Ovary (tissue), 9 donors: Measurements from ENCODE around the gene BDH1. TPM values are rescaled to one million over a fixed set of nuclear protein-coding genes. Genes with fewer than 3 reads are reported as not detected.

Experiments used
- DNase-seq, 5 donors: peaks; one replicate each; pipeline ENCODE4 v3.0.0-alpha.2; 2019 to 2020
- H3K27ac ChIP-seq, 2 donors: fragments of 200-600 bp; one replicate each; pipeline versions ENCODE4 v1.5.1 to v1.8.0; 2019 to 2022
- H3K27me3 ChIP-seq: fragments of 200-600 bp; one replicate; pipeline ENCODE4 v1.8.0; 2022
- H3K36me3 ChIP-seq: fragments of 200-600 bp; sonication (generic); one replicate; pipeline ENCODE4 v1.5.1; 2019
- H3K4me1 ChIP-seq: one replicate; pipeline ENCODE4 v1.8.1; 2013; ENCODE audit warnings: mild to moderate bottlenecking, moderate library complexity; ENCODE audit not compliant: insufficient read depth
- H3K4me3 ChIP-seq: fragments of 200-600 bp; sonication (generic); one replicate; pipeline ENCODE4 v1.5.1; 2017
- H3K9me3 ChIP-seq, 2 donors: fragments of 200-600 bp in 1 of 2; sonication (generic) in 1 of 2; one replicate each; pipeline versions ENCODE4 v1.5.1 to v1.8.1; 2013 to 2019; ENCODE audit warnings: mild to moderate bottlenecking in 1 of 2, moderate library complexity in 1 of 2
- EP300 ChIP-seq: sonication (generic); formaldehyde crosslinking; IDR thresholded peaks from one replicate; pipeline ENCODE4 v1.6.1; 2017; ENCODE audit warnings: antibody characterized with exemption
- POLR2A ChIP-seq: fragments of 450-650 bp; IDR thresholded peaks from one replicate; pipeline ENCODE4 v1.6.1; 2017; ENCODE audit warnings: antibody characterized with exemption, mild to moderate bottlenecking, moderate library complexity
- WGBS, 3 donors: extraction: QIAGEN DNeasy Blood & Tissue Kit in 1 of 3; methylation state at CpG; one replicate each; pipeline versions ENCODE4 v1.1.5 to v1.1.7; 2013 to 2017; 5-methylcytosine and 5-hydroxymethylcytosine counted together
- intact Hi-C, 4 donors: fragments of 100-400 bp; cut with DNase I; formaldehyde crosslinking; loops; one replicate each; pipeline versions ENCODE4 v1.11.0 to v1.15.1; 2022 to 2023
- polyA plus RNA-seq, 2 donors: library from polyadenylated mRNA; stranded (reverse); fragments of 200-250 nt in 1 of 2; fragments of 350-450 nt in 1 of 2; fragmentation: Illumina TruSeq in 1 of 2; extraction: RNeasy Lipid Tissue Mini Kit (QIAGEN cat#74804) in 1 of 2; gene quantifications; one replicate each; pipeline ENCODE4 v1.2.3, GENCODE V29; 2013 to 2014
- total RNA-seq, 7 donors: library from RNA; depleted of rRNA in 2 of 7; stranded (reverse); fragments of >200 nt in 2 of 7; fragmentation: NEBNext Ultra II Directional in 3 of 7; extraction: Animal tissue kit (Norgen Biotek cat#: 25700) in 3 of 7; gene quantifications; one replicate each; pipeline versions ENCODE4 v1.1.0 to v1.2.4, GENCODE V29; 2016 to 2023
- TF ChIP-seq, protein P1 (sequence below), 3 donors: fragments of 450-650 bp in 2 of 3; fragments of 200-600 bp in 1 of 3; IDR thresholded peaks; one replicate each; pipeline versions ENCODE4 v1.5.1 to v1.8.0; 2016 to 2022; ENCODE audit warnings: antibody characterized with exemption in 3 of 3, mild to moderate bottlenecking in 1 of 3
- donor health status: DM: no; HTN: no; CAD: no; lungs with moderate emphysema.
- donor health status: DM: no; HTN: no; CAD: no.
- donor health status: Bipolar disorder and iron deficiency.
- donor health status: DM: yes; HTN: yes; CAD: no.
- donor health status: DM: no; HTN: no; CAD: no.
- donor health status: DM: yes; HTN: yes; CAD: no.

The BDH1 gene
- total and polyA plus RNA-seq, 9 donors = 3.3 to 15.4 (median 11.7) TPM

DNA sequence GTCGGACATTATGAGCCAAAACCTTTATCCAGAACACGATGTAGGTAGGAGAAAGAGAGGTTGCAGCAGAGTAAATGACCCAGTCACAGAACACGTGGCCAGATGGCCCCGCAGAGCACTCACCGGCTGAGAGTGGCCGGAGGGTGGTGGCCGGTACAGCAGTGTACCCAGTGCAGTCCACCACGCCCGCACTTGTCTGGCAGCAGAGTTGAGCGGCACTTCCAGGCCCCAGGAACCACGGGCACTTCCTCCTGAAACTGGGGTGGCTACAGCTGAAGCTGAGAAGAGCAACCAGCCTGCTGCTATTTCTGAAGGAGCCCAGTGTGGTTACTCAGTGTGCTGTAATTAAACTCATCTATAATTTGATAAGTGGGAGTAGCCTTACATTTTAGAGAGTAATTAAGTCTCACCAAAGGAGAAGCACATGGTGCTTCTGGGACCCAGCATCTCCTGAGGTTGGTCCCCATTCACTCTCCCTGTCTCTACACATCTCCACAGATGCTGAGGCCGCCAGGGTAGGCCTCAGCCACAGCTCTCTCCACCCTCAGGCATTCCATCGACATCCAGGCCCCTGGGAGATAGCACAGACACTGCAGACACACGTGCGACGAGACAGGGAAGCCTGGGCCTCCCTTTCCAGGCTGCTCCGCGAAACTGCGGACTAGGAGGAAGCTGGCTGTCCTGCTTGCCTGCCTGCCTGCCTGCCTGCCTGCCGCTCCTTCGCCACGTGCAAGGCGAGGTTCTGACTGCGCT, 49.8 kb downstream of the BDH1 start:
- DNase-seq = no peak
- WGBS, 3 donors = 88 to 91% (median 89%) methylated on average over 24 of the region's 24 CpGs
- intact Hi-C loops = loop anchor here in 2 of 4 donors (5.0 to 10.0 kb wide), 2 partner anchors 249 to 511 kb away; no protein-coding TSS in a partner anchor
- no peaks in the 10 kb centered on the region for H3K36me3 ChIP-seq
- no peak overlapping the region for H3K27ac ChIP-seq
- H3K27me3 ChIP-seq = no peaks in the 10 kb centered on the region
- peaks cover 2% of the 10 kb centered on the region for H3K4me1 ChIP-seq
- H3K4me3 ChIP-seq = no peak overlapping the region
- no peak for TF ChIP-seq EP300
- no peak for TF ChIP-seq POLR2A
- TF ChIP-seq, protein P1, sequence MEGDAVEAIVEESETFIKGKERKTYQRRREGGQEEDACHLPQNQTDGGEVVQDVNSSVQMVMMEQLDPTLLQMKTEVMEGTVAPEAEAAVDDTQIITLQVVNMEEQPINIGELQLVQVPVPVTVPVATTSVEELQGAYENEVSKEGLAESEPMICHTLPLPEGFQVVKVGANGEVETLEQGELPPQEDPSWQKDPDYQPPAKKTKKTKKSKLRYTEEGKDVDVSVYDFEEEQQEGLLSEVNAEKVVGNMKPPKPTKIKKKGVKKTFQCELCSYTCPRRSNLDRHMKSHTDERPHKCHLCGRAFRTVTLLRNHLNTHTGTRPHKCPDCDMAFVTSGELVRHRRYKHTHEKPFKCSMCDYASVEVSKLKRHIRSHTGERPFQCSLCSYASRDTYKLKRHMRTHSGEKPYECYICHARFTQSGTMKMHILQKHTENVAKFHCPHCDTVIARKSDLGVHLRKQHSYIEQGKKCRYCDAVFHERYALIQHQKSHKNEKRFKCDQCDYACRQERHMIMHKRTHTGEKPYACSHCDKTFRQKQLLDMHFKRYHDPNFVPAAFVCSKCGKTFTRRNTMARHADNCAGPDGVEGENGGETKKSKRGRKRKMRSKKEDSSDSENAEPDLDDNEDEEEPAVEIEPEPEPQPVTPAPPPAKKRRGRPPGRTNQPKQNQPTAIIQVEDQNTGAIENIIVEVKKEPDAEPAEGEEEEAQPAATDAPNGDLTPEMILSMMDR (IDR thresholded peaks at IDR 0.05) = no peak
- no peaks in the 10 kb centered on the region for H3K9me3 ChIP-seq

DNA sequence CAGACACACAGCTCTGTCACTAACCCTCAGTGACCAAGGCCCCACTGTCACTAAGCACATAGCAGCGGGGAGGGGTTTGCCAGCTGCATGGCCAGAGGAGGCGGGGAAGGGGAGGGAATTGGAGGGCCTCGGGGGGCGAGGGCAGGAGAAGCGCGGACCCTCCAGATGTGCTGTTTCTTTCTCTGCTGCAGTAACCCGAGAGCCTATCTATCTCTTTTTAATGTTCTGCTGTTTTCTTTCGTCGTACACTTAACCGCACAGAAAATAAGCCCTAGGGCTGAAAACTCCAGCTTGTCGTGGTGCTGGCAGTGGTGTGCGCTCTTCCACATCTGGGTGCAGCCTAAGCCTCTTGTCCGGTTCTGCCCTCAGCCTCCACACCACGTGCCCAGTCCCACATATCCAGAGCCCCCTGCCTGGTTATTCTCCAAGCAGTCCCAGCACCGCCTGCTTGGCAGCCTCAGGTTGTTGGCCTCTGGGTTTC, 51.1 kb downstream of the BDH1 start:
- no peak for TF ChIP-seq POLR2A
- TF ChIP-seq EP300 = no peak
- no peaks in the 10 kb centered on the region for H3K36me3 ChIP-seq
- H3K4me1 ChIP-seq = peaks cover 2% of the 10 kb centered on the region
- intact Hi-C loops = loop anchor here in 2 of 4 donors (5.0 to 10.0 kb wide), 2 partner anchors 247 to 510 kb away; no protein-coding TSS in a partner anchor
- H3K4me3 ChIP-seq = no peak overlapping the region
- H3K27me3 ChIP-seq = no peaks in the 10 kb centered on the region
- H3K9me3 ChIP-seq = no peaks in the 10 kb centered on the region
- WGBS, 3 donors = 44 to 47% (median 45%) methylated on average over 15 of the region's 15 CpGs
- H3K27ac ChIP-seq = no peak overlapping the region
- no peak for DNase-seq

DNA sequence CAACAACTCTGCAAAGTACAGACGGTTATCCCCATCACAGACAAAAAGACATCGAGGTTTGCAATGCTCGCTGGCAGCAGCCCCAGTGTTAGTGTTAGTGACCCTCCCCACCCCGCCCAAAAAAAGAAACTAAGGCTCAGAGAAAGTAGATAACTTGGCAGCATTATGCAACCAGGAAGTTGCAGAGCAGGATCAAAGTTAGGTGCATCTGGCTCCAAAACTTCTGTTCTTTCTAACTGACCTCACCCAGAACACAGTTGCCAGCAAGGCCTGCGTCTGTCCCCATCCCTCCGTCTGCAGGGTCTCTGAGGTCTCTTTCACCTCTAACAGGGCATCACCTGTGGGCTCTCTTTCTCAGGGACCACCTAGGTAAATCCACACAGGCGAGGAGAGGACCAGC, 51.5 kb downstream of the BDH1 start:
- no peak for DNase-seq
- no peak for TF ChIP-seq POLR2A
- intact Hi-C loops = loop anchor here in 1 of 4 donors (10.0 kb wide), 1 partner anchor 509 kb away; no protein-coding TSS in a partner anchor
- Histone ChIP-seq H3K27me3 (no peaks in the 10 kb centered on the region), H3K9me3 (no peaks in the 10 kb centered on the region), H3K4me3 (no peak overlapping the region), H3K27ac (no peak overlapping the region), H3K36me3 (no peaks in the 10 kb centered on the region), H3K4me1 (peaks cover under 1% of the 10 kb centered on the region)
- 48 to 57% (median 49%) methylated on average over 7 of the region's 7 CpGs for WGBS, 3 donors

DNA sequence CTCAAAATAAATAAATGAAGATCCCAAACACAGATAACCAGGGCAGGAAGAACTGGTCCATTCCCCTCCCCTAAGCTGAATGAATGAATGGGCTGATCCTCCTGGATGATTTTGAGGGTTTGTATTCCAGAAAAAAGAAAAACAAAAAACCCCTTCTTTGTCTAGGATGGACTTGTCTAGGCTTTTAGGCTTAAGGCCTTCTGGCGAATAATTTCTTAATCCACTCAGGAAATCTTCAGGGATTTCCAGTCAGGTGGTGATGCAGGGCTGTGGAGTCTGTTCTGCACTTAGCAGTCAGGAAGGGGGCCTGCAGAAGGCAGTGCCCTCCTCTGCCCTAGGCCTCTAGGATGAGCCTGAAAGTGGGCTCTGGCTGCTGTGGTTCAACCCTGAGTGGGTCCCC, 52.1 kb downstream of the BDH1 start:
- Histone ChIP-seq H3K27me3 (no peaks in the 10 kb centered on the region), H3K4me1 (no peaks in the 10 kb centered on the region), H3K4me3 (no peak overlapping the region), H3K36me3 (no peaks in the 10 kb centered on the region), H3K27ac (no peak overlapping the region), H3K9me3 (no peaks in the 10 kb centered on the region)
- WGBS, 3 donors = 88 to 100% (median 96%) methylated on average over 1 of the region's 1 CpG
- no peak for DNase-seq
- intact Hi-C loops = loop anchor here in 1 of 4 donors (10.0 kb wide), 1 partner anchor 509 kb away; no protein-coding TSS in a partner anchor
- TF ChIP-seq POLR2A = no peak
- TF ChIP-seq EP300 = no peak
- TF ChIP-seq, protein P1 (IDR thresholded peaks at IDR 0.05) = no peak

DNA sequence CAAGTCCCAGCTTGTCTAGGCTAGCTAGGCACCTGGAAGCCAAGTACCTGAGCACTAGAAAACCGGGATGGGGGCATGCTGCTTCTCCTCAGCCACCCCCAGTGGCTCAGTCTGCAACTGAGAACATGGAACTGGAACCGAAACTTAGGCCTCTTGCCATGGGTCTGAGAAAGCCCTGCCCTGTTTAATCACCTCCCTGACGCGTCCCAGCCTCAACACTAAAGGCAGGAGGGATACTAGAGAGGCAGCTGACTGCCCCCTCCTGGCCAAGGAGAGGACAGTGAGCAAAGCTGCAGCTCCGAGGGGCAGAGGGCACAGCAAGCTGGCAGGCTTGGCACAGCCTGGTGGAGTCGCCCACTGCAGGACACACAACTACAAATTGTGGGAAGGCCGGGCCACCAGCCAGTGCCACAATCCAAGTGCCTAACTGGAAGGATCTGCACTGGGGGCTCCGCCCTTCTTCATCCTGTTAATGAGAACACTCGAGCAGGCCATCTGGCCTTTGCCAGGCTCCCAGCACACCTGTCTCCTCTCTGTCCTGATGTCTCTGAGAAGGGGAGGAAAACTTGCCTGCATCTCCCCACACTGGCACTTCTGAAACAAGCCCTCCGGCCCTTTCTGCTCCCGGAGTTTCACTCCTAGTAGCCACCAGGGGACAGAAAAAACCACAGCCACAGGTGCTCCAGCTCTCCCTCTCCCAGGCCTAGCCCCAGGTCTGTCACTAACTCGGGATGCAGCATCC, 53.7 kb downstream of the BDH1 start:
- no peak for TF ChIP-seq EP300
- TF ChIP-seq, protein P1 (IDR thresholded peaks at IDR 0.05) = no peak
- no peak for TF ChIP-seq POLR2A
- Histone ChIP-seq H3K27me3 (no peaks in the 10 kb centered on the region), H3K4me3 (no peak overlapping the region), H3K36me3 (no peaks in the 10 kb centered on the region), H3K4me1 (no peaks in the 10 kb centered on the region), H3K27ac (no peak overlapping the region), H3K9me3 (no peaks in the 10 kb centered on the region)
- DNase-seq = no peak
- 76 to 81% (median 80%) methylated on average over 12 of the region's 12 CpGs for WGBS, 3 donors
- intact Hi-C loops = loop anchor here in 1 of 4 donors (10.0 kb wide), 1 partner anchor 507 kb away; no protein-coding TSS in a partner anchor
